GM12878 (cell line): ENCODE data around the gene RALGDS.
"Not testable (repeated sequence)": the region's sequence is repeated elsewhere in the genome, so short reads cannot be mapped to it uniquely, and the experiment has no call there.

ENCODE experiments used
- ASH2L ChIP-seq: fragments of 300-600, 200-600 bp; sonication (generic); IDR thresholded peaks from 2 replicates; pipeline ENCODE4 v1.6.1; 2017; ENCODE audit warnings: low read depth, mild to moderate bottlenecking, borderline replicate concordance
- BHLHE40 ChIP-seq, 2 experiments: fragments of 450-650 bp in 1 of 2; IDR thresholded peaks; 2 replicates each; pipeline ENCODE4 v1.6.1; 2011 to 2017; ENCODE audit warnings: low read depth in 2 of 2, borderline replicate concordance in 1 of 2, improper control_type of control experiment in 1 of 2, low read length in 1 of 2, mild to moderate bottlenecking in 1 of 2
- EP300 ChIP-seq, 2 experiments: fragments of 150-350 bp in 1 of 2; IDR thresholded peaks; 2 replicates each; pipeline ENCODE4 v1.6.1; 2011 to 2012; ENCODE audit warnings: low read depth in 2 of 2, low read length in 2 of 2, borderline replicate concordance in 1 of 2, improper control_type of control experiment in 1 of 2, inconsistent platforms in 1 of 2; ENCODE audit not compliant: control insufficient read depth in 1 of 2
- FOS ChIP-seq: IDR thresholded peaks from 3 replicates; pipeline ENCODE4 v1.6.1; 2011; ENCODE audit warnings: borderline replicate concordance; ENCODE audit not compliant: insufficient read length; ENCODE audit errors: extremely low read depth
- NRF1 ChIP-seq: conservative IDR thresholded peaks from 2 replicates; pipeline ENCODE4 v1.6.1; 2011; ENCODE audit warnings: mild to moderate bottlenecking, low read depth, low read length, improper control_type of control experiment
- POLR2A ChIP-seq: IDR thresholded peaks from 2 replicates; pipeline ENCODE4 v1.6.1; 2011; ENCODE audit warnings: low read depth, mild to moderate bottlenecking, low read length
- SMC3 ChIP-seq: IDR thresholded peaks from 2 replicates; pipeline ENCODE4 v1.6.1; 2011; ENCODE audit warnings: low read length, improper control_type of control experiment, borderline replicate concordance
- SP1 ChIP-seq: IDR thresholded peaks from one replicate; pipeline ENCODE4 v1.6.1; 2011; ENCODE audit warnings: low read depth, low read length
- ZZZ3 ChIP-seq: IDR thresholded peaks from 2 replicates; pipeline ENCODE4 v1.6.1; 2011; ENCODE audit warnings: low read depth; ENCODE audit not compliant: control insufficient read depth, insufficient read length
- TF ChIP-seq, protein P1 (sequence below), 3 experiments: IDR thresholded peaks in 2 of 3; conservative IDR thresholded peaks in 1 of 3; 2 replicates each; pipeline ENCODE4 v1.5.1; 2011; ENCODE audit warnings: low read depth in 3 of 3, low read length in 3 of 3, mild to moderate bottlenecking in 3 of 3, control low read depth in 2 of 3, moderate library complexity in 2 of 3, inconsistent platforms in 1 of 3, mixed read lengths in 1 of 3; ENCODE audit not compliant: control insufficient read depth in 2 of 3, insufficient read depth in 1 of 3; ENCODE audit errors: extremely low read depth in 1 of 3
- TF ChIP-seq, protein P2 (sequence below): IDR thresholded peaks from 2 replicates; pipeline ENCODE4 v1.6.1; 2012; ENCODE audit warnings: low read depth, low read length, improper control_type of control experiment

DNA sequence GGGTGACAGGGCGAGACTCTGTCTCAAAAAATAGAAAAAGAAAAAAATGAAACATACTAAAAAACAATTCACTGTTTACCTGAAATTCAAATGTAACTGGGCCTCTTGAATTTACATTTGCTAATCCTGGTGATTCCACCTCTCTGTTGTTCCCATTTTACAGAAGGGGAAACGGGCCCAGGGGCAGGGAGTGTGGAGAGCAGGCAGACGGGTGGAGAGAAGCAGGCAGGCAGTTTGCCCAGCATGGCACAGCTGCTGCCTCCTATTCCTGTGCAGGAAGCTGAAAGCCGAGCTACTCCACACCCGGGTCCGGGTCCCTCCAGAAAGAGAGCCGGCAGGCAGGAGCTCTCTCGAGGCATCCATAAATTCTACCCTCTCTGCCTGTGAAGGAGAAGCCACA is 58.5 kb downstream of the RALGDS start:
- TF ChIP-seq, protein P1, sequence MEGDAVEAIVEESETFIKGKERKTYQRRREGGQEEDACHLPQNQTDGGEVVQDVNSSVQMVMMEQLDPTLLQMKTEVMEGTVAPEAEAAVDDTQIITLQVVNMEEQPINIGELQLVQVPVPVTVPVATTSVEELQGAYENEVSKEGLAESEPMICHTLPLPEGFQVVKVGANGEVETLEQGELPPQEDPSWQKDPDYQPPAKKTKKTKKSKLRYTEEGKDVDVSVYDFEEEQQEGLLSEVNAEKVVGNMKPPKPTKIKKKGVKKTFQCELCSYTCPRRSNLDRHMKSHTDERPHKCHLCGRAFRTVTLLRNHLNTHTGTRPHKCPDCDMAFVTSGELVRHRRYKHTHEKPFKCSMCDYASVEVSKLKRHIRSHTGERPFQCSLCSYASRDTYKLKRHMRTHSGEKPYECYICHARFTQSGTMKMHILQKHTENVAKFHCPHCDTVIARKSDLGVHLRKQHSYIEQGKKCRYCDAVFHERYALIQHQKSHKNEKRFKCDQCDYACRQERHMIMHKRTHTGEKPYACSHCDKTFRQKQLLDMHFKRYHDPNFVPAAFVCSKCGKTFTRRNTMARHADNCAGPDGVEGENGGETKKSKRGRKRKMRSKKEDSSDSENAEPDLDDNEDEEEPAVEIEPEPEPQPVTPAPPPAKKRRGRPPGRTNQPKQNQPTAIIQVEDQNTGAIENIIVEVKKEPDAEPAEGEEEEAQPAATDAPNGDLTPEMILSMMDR (IDR thresholded peaks at IDR 0.05 in 2 of 3, conservative IDR thresholded peaks at IDR 0.05 in 1 of 3; ENCODE audit: control insufficient read depth in 2 of 3, extremely low read depth in 1 of 3, insufficient read depth in 1 of 3, low read depth in 3 of 3, low read length in 3 of 3) = not testable (repeated sequence)
- TF ChIP-seq ZZZ3; NRF1; BHLHE40 (IDR thresholded peaks at IDR 0.05; ENCODE audit: borderline replicate concordance in 1 of 2, low read depth in 2 of 2, low read length in 1 of 2); POLR2A; SP1; EP300 (IDR thresholded peaks at IDR 0.05; ENCODE audit: borderline replicate concordance in 1 of 2, control insufficient read depth in 1 of 2, low read depth in 2 of 2, low read length in 2 of 2); FOS; SMC3; ASH2L: not testable (repeated sequence)
- TF ChIP-seq, protein P2, sequence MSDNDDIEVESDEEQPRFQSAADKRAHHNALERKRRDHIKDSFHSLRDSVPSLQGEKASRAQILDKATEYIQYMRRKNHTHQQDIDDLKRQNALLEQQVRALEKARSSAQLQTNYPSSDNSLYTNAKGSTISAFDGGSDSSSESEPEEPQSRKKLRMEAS = not testable (repeated sequence)
